ENCODE measurements around the gene SHQ1.
"Not testable (repeated sequence)": the region's sequence is repeated elsewhere in the genome, so short reads cannot be mapped to it uniquely, and the experiment has no call there.

Gene SHQ1

GRCh38 chr3:72798552-72799195 lies 49.6 kb downstream of the SHQ1 start:
- no peaks in the 10 kb centered on the region for H3K36me3 ChIP-seq
- intact Hi-C loops (cut with DNase I; ENCODE audit: low total_unique reads), result loop anchor here (5.0 kb wide), 1 partner anchor 1149 kb away; no protein-coding TSS in a partner anchor
- H3K27me3 ChIP-seq, result no peaks in the 10 kb centered on the region
- H3K4me3 ChIP-seq, result no peak overlapping the region
- TF ChIP-seq, protein P1, sequence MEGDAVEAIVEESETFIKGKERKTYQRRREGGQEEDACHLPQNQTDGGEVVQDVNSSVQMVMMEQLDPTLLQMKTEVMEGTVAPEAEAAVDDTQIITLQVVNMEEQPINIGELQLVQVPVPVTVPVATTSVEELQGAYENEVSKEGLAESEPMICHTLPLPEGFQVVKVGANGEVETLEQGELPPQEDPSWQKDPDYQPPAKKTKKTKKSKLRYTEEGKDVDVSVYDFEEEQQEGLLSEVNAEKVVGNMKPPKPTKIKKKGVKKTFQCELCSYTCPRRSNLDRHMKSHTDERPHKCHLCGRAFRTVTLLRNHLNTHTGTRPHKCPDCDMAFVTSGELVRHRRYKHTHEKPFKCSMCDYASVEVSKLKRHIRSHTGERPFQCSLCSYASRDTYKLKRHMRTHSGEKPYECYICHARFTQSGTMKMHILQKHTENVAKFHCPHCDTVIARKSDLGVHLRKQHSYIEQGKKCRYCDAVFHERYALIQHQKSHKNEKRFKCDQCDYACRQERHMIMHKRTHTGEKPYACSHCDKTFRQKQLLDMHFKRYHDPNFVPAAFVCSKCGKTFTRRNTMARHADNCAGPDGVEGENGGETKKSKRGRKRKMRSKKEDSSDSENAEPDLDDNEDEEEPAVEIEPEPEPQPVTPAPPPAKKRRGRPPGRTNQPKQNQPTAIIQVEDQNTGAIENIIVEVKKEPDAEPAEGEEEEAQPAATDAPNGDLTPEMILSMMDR (IDR thresholded peaks at IDR 0.05), result no peak
- DNase-seq, result no peak
- no peaks in the 10 kb centered on the region for H3K9me3 ChIP-seq
- H3K4me1 ChIP-seq, result peaks cover 0 to 3% (median 0%) of the 10 kb centered on the region in 4 donors
- no peak overlapping the region for H3K27ac ChIP-seq

GRCh38 chr3:72797773-72798543 lies 50.3 kb downstream of the SHQ1 start:
- Histone ChIP-seq H3K9me3 (no peaks in the 10 kb centered on the region), H3K27me3 (no peaks in the 10 kb centered on the region), H3K27ac (no peak overlapping the region), H3K4me3 (no peak overlapping the region), H3K36me3 (peaks cover 0 to 1% (median 0%) of the 10 kb centered on the region in 3 donors), H3K4me1 (peaks cover 0 to 3% (median 0%) of the 10 kb centered on the region in 4 donors)
- intact Hi-C loops (cut with DNase I; ENCODE audit: low total_unique reads), result loop anchor here (5.0 kb wide), 1 partner anchor 1149 kb away; no protein-coding TSS in a partner anchor
- no peak for DNase-seq
- TF ChIP-seq, protein P1 (IDR thresholded peaks at IDR 0.05), result no peak

GRCh38 chr3:72794079-72794478 lies 54.2 kb downstream of the SHQ1 start:
- peaks cover 0 to 14% (median 11%) of the 10 kb centered on the region in 3 donors for H3K36me3 ChIP-seq
- intact Hi-C loops (cut with DNase I; ENCODE audit: low total_unique reads), result no loop called here
- H3K27ac ChIP-seq, result no peak overlapping the region
- no peak overlapping the region for H3K4me3 ChIP-seq
- no peaks in the 10 kb centered on the region for H3K27me3 ChIP-seq
- no peak for DNase-seq
- no peaks in the 10 kb centered on the region for H3K9me3 ChIP-seq
- TF ChIP-seq, protein P1 (IDR thresholded peaks at IDR 0.05), result no peak
- H3K4me1 ChIP-seq, result peaks cover 0 to 3% (median 0%) of the 10 kb centered on the region in 4 donors

DNA sequence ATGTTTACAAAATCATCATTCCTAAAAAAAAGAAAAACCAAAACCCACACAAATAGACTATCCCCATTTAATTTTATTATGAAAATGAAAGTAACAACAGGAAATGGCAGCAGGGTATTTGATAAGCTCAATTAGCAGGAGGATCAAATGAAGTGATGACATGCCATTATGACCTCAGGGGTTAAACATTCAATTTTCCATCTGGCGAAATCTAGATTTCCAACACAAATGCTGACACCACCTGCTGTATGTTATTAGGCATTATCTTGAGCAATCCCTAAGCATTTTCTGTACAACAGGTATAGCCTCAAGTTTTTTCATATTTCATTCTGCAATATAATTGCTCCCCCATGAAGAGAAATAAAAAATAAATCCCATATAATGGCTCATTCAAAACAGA lies 57.1 kb downstream of the SHQ1 start:
- intact Hi-C loops (cut with DNase I; ENCODE audit: low total_unique reads), result no loop called here
- H3K4me1 ChIP-seq, result no peaks in the 10 kb centered on the region
- H3K4me3 ChIP-seq, result no peak overlapping the region
- TF ChIP-seq, protein P1 (IDR thresholded peaks at IDR 0.05), result no peak
- H3K9me3 ChIP-seq, result no peaks in the 10 kb centered on the region
- H3K36me3 ChIP-seq, result peaks cover 0 to 21% (median 11%) of the 10 kb centered on the region in 3 donors
- H3K27me3 ChIP-seq, result no peaks in the 10 kb centered on the region
- DNase-seq, result no peak
- no peak overlapping the region for H3K27ac ChIP-seq

DNA sequence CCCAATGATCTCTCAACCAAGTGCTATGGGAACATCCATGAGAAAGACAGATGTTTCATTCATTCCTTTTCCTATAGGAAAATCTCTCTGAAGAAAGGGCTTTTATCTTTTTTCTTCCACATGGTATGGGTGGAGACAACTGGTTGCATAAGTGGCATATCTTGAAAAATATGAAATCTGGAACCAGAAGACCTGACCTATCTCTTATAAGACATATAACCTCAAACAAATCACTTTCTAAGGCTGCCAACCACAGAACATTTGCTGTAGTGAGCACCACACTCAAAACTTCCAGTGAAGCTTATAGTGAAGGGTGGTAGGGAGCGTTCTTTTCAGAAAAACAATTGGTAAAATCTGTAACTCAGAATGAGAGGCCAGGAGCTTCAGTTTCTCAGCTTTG lies 58.5 kb downstream of the SHQ1 start:
- Histone ChIP-seq H3K9me3 (no peaks in the 10 kb centered on the region), H3K27me3 (no peaks in the 10 kb centered on the region), H3K36me3 (peaks cover 0 to 26% (median 11%) of the 10 kb centered on the region in 3 donors), H3K27ac (no peak overlapping the region), H3K4me3 (no peak overlapping the region), H3K4me1 (no peaks in the 10 kb centered on the region)
- DNase-seq, result no peak
- TF ChIP-seq, protein P1 (IDR thresholded peaks at IDR 0.05), result no peak
- intact Hi-C loops (cut with DNase I; ENCODE audit: low total_unique reads), result no loop called here

DNA sequence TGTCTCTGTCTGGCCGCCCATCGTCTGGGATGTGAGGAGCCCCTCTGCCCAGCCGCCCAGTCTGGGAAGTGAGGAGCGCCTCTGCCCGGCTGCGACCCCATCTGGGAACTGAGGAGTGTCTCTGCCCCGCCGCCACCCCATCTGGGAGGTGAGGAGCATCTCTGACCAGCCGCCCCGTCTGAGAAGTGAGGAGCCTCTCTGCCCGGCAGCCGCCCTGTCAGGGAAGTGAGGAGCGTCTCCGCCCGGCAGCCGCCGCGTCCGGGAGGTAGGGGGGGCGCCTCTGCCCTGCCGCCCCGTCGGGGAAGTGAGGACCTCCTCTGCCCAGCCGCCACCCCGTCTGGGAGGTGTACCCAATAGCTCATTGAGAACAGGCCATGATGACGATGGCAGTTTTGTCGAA lies 60.0 kb downstream of the SHQ1 start:
- H3K9me3 ChIP-seq; H3K4me1 ChIP-seq; H3K27me3 ChIP-seq; DNase-seq; H3K27ac ChIP-seq; H3K4me3 ChIP-seq; intact Hi-C loops (cut with DNase I; ENCODE audit: low total_unique reads): not testable (repeated sequence)
- peaks cover 0 to 34% (median 11%) of the 10 kb centered on the region in 3 donors for H3K36me3 ChIP-seq
